Small intestine (tissue), 7 donors: ENCODE results near the gene GNAI3. TPM values are rescaled to one million over a fixed set of nuclear protein-coding genes. Genes with fewer than 3 reads are reported as not detected.
A peak's percentile ranks its signal among the peaks of the same experiment; 100 is the strongest.

ENCODE experiments used
- DNase-seq, 2 donors: peaks; one replicate each; pipeline versions ENCODE4 v3.0.0 to v3.0.0-alpha.2; 2013
- FAIRE-seq: peaks from 2 replicates; lab custom pipeline; 2012; peaks lifted over from hg19 to GRCh38; lab: Jason Lieb, UNC
- H3K27ac ChIP-seq, 3 donors: one replicate each; pipeline ENCODE4 v1.5.1; 2013; ENCODE audit warnings: low read length in 2 of 3, mild to moderate bottlenecking in 2 of 3, control low read depth in 1 of 3, inconsistent platforms in 1 of 3, low read depth in 1 of 3, moderate library complexity in 1 of 3
- H3K27me3 ChIP-seq, 3 donors: one replicate each; pipeline ENCODE4 v1.6.1; 2013; ENCODE audit warnings: low read length in 3 of 3, inconsistent platforms in 1 of 3; ENCODE audit not compliant: control insufficient read depth in 3 of 3, insufficient read depth in 3 of 3
- H3K36me3 ChIP-seq, 3 donors: one replicate each; pipeline ENCODE4 v1.6.1; 2013; ENCODE audit warnings: low read length in 3 of 3, inconsistent platforms in 1 of 3, low read depth in 1 of 3, mild to moderate bottlenecking in 1 of 3, moderate library complexity in 1 of 3; ENCODE audit not compliant: control insufficient read depth in 3 of 3, insufficient read depth in 2 of 3
- H3K4me1 ChIP-seq, 3 donors: one replicate each; pipeline ENCODE4 v1.6.1; 2013; ENCODE audit warnings: low read length in 2 of 3, inconsistent platforms in 1 of 3, low read depth in 1 of 3, mild to moderate bottlenecking in 1 of 3, moderate library complexity in 1 of 3; ENCODE audit not compliant: control insufficient read depth in 3 of 3, insufficient read depth in 2 of 3
- H3K4me3 ChIP-seq, 3 donors: one replicate each; pipeline ENCODE4 v1.5.1; 2013; ENCODE audit warnings: low read length in 3 of 3, control low read depth in 1 of 3, inconsistent platforms in 1 of 3, low read depth in 1 of 3, mild to moderate bottlenecking in 1 of 3, moderate library complexity in 1 of 3
- H3K9me3 ChIP-seq, 2 donors: one replicate each; pipeline ENCODE4 v1.6.1; 2013; ENCODE audit warnings: low read depth in 1 of 2, low read length in 1 of 2; ENCODE audit not compliant: control insufficient read depth in 2 of 2, insufficient read depth in 1 of 2
- WGBS, 3 donors: extraction: QIAGEN DNeasy Blood & Tissue Kit; methylation state at CpG; one replicate each; pipeline ENCODE4 v1.1.7; 2013; 5-methylcytosine and 5-hydroxymethylcytosine counted together
- polyA plus RNA-seq, 4 donors: library from polyadenylated mRNA; stranded (reverse) in 3 of 4; unstranded in 1 of 4; fragments of 200-250 nt in 3 of 4; fragments of 120-200 nt in 1 of 4; gene quantifications; one replicate each; pipeline versions ENCODE4 v1.2.1 to v1.2.3, GENCODE V29; 2013
- donor health status: healthy with polysubstance abuse.
- donor health status: control.
- donor health status: control.
- donor health status: Bipolar disorder and iron deficiency.
- donor health status: healthy.

The GNAI3 gene
- polyA plus RNA-seq, 4 donors = 3.0 to 7.4 (median 4.1) TPM

DNA sequence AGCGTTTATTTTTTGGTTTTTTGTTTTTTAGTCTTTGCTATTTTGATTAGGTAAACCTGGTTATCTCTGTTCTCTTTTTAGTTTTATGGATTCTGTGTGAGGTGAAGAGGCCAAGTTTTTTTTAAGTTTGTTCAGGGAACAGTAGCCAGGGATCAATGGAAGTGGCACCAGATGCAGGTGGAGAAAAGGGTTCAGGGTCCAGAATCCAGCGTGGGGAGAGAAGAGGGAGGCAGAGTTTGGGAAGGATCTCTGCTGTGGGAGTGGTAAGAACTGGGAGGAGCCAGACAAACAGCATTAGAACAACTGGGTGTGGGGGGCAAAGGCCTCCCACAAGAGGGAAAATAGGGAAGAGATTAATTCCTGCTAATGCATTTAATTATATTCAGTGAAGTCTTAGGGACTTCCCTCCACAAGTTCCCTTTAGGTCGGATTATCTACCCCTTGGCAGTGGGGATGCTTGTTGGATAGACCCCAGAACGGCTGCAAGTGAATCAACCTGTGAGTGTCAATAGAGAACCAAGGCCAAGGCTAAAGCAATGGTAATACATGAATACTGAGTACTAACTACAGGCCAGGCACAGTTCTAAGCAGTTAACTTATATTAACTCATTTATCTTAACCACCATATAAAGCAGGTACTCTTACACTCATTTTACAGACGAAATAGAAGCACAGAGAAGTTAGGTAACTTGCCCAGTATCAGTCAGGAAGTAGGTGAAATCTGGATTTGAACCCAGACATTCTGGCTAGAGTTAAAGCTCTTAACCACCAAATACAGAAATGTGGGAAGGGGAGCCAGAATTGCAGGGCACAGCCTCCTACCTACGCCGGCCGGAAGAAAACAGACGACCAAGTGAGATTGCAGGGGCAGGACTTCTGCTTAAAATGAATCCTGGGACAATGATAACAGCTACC lies 70.5 kb downstream of the GNAI3 start:
- peaks cover 4 to 30% (median 13%) of the 10 kb centered on the region in 3 donors for H3K4me1 ChIP-seq

DNA sequence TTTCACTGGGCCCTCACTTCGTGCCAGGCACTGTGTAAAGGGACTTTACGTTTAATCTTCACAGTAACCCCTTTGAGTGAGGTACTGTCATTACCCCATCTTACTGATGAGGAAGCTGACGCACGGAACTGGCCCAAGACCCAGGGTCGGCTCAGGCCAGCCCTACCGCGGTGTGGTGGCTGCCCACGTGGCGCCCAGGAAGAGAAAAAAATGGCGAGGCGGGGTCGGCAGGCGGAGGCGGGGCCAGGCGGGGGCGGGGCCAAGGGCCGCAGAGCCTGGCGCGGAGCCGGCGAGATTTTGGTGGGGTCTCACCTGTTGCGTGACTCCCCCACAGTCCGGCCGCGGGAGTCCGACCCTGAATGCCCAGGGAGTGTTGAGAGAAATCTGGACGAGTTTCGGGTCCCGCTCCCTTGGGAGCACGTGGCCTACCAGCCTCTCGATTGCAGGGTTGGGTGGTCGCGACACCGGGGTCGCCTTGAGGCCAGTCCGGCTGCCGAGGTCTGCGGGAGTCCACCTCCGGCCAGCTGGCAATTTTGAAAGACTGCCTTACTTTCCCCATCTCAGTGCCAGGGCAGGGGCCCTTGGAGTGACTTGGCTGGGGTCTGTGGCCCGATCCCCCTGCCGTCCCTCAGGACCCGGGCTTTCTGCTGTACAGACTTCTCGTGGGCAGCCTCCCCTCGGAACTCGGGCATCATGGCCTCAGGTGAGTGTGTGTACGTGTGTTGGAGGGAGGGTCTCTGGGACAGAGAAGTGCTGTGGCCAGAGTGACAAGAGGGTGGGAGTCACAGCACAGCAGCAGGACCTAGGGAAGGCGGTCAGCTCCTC lies 71.4 kb downstream of the GNAI3 start, which contains the start of the genes AMPD2 and GNAT2:
AMPD2 (plus strand) TSS at position 262 of the 825 bp plus-strand sequence. CDS start 1,339 bp downstream, outside the sequence.
GNAT2 (minus strand) TSS at position 41 of the 825 bp plus-strand sequence. CDS start 6,746 bp downstream, outside the sequence.
- peak within 1 kb of the TSS; percentile 76 to 95 (median 79) for H3K27ac ChIP-seq

More for the DNA sequence above, 70.5 kb downstream of the GNAI3 start:
- H3K27me3 ChIP-seq = no peaks in the 10 kb centered on the region
- peak; percentile 65 to 94 for DNase-seq
- peak overlapping the region in 2 of 3 donors; percentile 80 to 90 for H3K4me3 ChIP-seq
- no peaks in the 10 kb centered on the region for H3K9me3 ChIP-seq
- FAIRE-seq = no peak
- peaks cover 0 to 24% (median 0%) of the 10 kb centered on the region in 3 donors for H3K36me3 ChIP-seq
- peak overlapping the region; percentile 60 to 95 (median 79) for H3K27ac ChIP-seq
- WGBS, 3 donors = 8 to 37% (median 12%) methylated on average over 9 of the region's 9 CpGs

DNA sequence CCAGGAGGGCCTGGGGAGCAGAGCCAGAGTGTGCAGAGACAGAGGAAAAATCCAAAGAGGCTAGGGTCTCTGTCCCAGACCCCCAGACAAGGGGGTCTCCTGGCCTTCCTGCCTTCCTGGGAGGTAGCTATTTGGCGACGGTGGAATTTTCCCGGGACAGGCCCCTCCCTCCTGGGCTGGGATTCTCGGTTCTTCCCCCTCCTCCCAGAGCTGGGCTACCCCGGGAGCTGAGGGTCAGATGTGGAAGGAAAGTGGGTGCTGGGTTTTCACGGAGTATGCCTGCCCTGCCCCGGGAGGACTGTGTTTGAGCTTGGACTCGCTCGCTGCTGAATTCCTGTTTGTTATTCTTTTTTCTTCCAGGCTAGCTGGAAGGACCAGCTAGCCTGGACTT lies 72.0 kb downstream of the GNAI3 start:
- Histone ChIP-seq H3K27ac (peak overlapping the region; percentile 76 to 95 (median 79)), H3K4me3 (peak overlapping the region; percentile 56 to 90 (median 80)), H3K4me1 (peaks cover 4 to 36% (median 15%) of the 10 kb centered on the region in 3 donors), H3K9me3 (no peaks in the 10 kb centered on the region), H3K27me3 (no peaks in the 10 kb centered on the region), H3K36me3 (peaks cover 0 to 36% (median 0%) of the 10 kb centered on the region in 3 donors)
- DNase-seq (no peak), FAIRE-seq (no peak)
- WGBS, 3 donors = 0% methylated on average over 9 of the region's 9 CpGs

More for the DNA sequence above, 71.4 kb downstream of the GNAI3 start, which contains the start of the genes AMPD2 and GNAT2:
- H3K4me3 ChIP-seq = peak within 1 kb of the TSS; percentile 56 to 90 (median 80)
- no peaks in the 10 kb centered on the region for H3K9me3 ChIP-seq
- 0 to 1% (median 0%) methylated on average over 40 to 47 of the region's 47 CpGs for WGBS, 3 donors
- peaks cover 4 to 36% (median 15%) of the 10 kb centered on the region in 3 donors for H3K4me1 ChIP-seq
- H3K36me3 ChIP-seq = peaks cover 0 to 30% (median 0%) of the 10 kb centered on the region in 3 donors
- DNase-seq (peak; percentile 77 to 88), FAIRE-seq (no peak)
- H3K27me3 ChIP-seq = no peaks in the 10 kb centered on the region

DNA sequence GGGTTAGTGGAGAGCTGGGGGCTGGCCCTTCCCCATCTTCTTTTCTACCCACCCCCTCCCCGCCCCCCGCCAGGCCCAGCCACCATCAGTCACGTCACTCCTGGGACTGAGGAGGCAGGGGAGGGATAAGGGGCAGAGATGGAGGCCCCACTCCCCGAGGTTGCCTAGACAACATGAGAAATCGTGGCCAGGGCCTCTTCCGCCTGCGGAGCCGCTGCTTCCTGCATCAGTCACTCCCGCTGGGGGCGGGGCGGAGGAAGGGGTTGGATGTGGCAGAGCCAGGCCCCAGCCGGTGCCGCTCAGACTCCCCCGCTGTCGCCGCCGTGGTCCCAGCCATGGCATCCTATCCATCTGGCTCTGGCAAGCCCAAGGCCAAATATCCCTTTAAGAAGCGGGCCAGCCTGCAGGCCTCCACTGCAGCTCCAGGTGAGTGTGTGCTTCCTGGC lies 72.4 kb downstream of the GNAI3 start:
- Histone ChIP-seq H3K4me3 (peak overlapping the region; percentile 56 to 90 (median 80)), H3K36me3 (peaks cover 0 to 41% (median 0%) of the 10 kb centered on the region in 3 donors), H3K27ac (peak overlapping the region; percentile 76 to 95 (median 79)), H3K4me1 (peaks cover 4 to 36% (median 15%) of the 10 kb centered on the region in 3 donors), H3K9me3 (no peaks in the 10 kb centered on the region), H3K27me3 (no peaks in the 10 kb centered on the region)
- FAIRE-seq (no peak), DNase-seq (peak; percentile 91 to 95)
- WGBS, 3 donors = 0% methylated on average over 14 to 18 of the region's 18 CpGs

DNA sequence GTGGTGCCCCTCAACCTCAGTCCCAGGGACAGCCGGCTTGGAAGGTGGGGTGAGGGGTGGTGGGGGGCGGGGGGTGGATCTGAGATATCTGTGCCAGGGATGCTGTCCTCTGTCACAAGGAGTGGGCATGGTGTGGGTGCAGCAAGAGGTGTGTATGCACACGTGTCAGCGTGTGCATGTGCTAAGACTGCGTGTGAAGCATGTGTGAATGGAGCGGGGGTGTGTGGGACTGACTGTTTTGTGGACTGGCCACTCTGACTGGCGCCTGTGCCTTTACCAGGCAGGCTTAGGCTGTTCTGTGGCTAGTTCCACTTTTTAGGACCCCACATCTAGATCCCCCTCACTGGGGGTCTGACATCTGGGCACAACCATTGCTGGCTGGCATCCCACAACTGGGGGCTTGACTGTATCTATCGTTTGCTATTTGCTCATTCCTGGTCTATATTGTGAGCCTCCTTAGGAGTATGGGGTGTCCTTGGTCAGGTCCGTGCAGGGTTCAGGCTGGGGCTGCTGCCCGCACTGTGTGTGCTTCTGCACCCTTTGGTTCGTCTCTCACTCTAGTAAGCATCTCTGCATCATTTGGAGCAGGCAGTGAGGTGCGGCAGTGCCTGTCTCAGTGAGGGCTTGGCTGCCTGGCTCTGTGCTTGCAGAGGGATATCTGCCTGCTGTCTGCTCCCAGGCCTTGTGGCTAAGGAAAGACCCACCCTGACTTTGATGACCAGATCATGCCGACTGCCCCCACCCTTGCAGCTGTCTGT lies 73.1 kb downstream of the GNAI3 start:
- DNase-seq (no peak), FAIRE-seq (no peak)
- Histone ChIP-seq H3K27me3 (no peaks in the 10 kb centered on the region), H3K9me3 (no peaks in the 10 kb centered on the region), H3K4me3 (peak overlapping the region in 2 of 3 donors; percentile 80 to 90), H3K27ac (peak overlapping the region in 1 of 3 donors; percentile 95), H3K36me3 (peaks cover 2 to 48% (median 2%) of the 10 kb centered on the region in 3 donors), H3K4me1 (peaks cover 4 to 36% (median 15%) of the 10 kb centered on the region in 3 donors)
- 14 to 27% (median 23%) methylated on average over 13 of the region's 13 CpGs for WGBS, 3 donors

DNA sequence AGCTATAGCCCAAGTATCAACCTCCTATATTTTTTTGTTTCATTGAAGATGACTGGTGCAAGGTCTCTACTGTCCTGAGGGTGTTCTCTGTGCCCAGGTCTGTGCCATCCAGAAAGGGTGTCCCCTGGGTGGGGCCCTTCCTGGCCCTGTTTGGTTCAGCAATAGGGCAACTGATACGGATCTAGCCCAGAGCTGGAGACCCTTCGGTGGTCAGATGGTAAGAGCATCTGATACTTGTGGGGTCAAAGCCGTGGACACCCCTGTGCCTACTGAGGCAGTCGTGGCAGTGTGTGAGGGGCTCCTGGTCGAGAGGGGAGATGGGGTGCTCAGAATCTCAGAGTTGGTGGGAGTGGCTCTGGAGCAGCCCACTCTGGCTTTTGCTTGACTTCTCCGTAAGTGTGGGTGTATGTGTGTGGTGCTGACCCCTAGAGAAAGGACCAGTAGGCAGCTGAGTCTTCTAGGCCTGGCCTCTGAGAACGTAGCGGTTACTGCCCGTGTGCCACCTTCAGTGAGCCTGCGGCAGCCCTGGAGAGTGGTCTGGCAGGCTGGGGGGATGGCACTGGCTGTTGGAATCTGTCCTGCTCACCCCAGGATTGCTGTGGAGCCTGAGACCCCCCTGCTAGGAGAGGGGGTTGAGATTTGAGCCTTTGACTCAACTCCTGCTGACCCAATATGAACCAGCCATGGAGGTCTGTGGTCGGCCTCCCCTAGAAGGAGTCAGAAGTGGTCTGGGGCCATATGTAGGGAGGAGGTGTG lies 73.9 kb downstream of the GNAI3 start:
- Histone ChIP-seq H3K27ac (no peak overlapping the region), H3K36me3 (peaks cover 2 to 55% (median 5%) of the 10 kb centered on the region in 3 donors), H3K4me3 (no peak overlapping the region), H3K27me3 (no peaks in the 10 kb centered on the region), H3K9me3 (no peaks in the 10 kb centered on the region), H3K4me1 (peaks cover 4 to 31% (median 12%) of the 10 kb centered on the region in 3 donors)
- DNase-seq = no peak
- FAIRE-seq = no peak
- 77 to 83% (median 79%) methylated on average over 11 of the region's 11 CpGs for WGBS, 3 donors

DNA sequence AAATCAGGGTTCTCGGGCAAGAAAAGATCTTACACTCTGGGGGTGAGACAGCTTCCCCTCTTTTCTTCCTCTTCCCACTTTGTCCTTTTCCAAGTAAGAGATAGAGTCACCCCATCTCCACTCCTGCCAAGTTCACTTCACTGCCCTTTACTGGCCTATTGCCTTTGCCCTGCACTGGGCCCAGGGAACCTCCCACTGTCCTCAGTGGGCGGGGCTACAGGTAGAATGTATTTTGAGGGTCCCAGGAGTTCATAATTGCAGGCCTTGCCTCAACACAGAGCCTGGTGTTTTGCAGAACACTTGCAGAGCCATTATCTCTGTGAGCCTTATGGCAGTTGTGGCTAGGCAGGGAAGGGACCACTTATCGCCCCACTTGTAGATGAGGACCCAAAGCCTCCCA lies 74.5 kb downstream of the GNAI3 start:
- 81 to 87% (median 85%) methylated on average over 3 of the region's 3 CpGs for WGBS, 3 donors
- DNase-seq (no peak), FAIRE-seq (no peak)
- Histone ChIP-seq H3K27ac (no peak overlapping the region), H3K36me3 (peaks cover 6 to 61% (median 9%) of the 10 kb centered on the region in 3 donors), H3K9me3 (no peaks in the 10 kb centered on the region), H3K27me3 (no peaks in the 10 kb centered on the region), H3K4me3 (no peak overlapping the region), H3K4me1 (peaks cover 4 to 27% (median 7%) of the 10 kb centered on the region in 3 donors)
